ENCODE measurements around the gene SUN1. TPM values are rescaled to one million over a fixed set of nuclear protein-coding genes. Genes with fewer than 3 reads are reported as not detected.

Gene SUN1
- total RNA-seq, 1 donor = 73.4 TPM

GRCh38 chr7:894927-895450 is 62.7 kb downstream of the SUN1 start:
- no peak for DNase-seq (ENCODE audit: low read depth)
- TF ChIP-seq CTCF (IDR thresholded peaks at IDR 0.05; ENCODE audit: insufficient read depth, low read depth, low read length) = no peak
- no peak overlapping the region for H3K4me3 ChIP-seq (ENCODE audit: low read depth, low read length)

DNA sequence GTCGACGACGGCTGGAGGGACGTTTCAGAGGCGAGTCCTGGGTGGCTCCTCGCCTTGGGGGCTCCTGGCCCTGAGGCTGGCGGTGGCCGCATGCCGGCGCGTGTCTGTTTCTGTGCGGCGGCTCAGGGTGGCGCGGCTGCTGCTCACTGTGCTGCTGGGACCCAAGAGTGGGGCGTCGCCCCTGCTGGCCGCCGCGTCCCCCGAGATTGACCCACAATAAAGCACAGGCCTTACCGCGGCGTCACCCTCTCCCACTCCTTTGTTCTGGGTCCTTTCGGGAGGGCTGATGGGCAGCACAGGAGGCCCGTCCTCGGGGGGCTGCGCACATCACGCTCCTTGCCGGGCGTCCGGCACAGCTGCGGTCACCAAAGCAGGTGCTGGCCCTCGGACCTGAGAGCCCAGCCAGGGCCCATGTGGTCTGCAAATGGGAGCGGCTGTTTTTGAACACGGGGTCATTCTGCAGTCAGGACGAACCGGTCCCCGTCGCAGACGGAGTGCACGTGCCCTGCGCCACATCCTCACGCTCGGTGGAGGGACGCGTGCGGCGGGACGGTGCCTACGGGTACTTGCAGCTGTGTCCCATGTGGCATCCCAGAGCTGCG is 63.3 kb downstream of the SUN1 start:
- no peak overlapping the region for H3K4me3 ChIP-seq (ENCODE audit: low read depth, low read length)
- DNase-seq (ENCODE audit: low read depth) = no peak
- TF ChIP-seq CTCF (IDR thresholded peaks at IDR 0.05; ENCODE audit: insufficient read depth, low read depth, low read length) = no peak

DNA sequence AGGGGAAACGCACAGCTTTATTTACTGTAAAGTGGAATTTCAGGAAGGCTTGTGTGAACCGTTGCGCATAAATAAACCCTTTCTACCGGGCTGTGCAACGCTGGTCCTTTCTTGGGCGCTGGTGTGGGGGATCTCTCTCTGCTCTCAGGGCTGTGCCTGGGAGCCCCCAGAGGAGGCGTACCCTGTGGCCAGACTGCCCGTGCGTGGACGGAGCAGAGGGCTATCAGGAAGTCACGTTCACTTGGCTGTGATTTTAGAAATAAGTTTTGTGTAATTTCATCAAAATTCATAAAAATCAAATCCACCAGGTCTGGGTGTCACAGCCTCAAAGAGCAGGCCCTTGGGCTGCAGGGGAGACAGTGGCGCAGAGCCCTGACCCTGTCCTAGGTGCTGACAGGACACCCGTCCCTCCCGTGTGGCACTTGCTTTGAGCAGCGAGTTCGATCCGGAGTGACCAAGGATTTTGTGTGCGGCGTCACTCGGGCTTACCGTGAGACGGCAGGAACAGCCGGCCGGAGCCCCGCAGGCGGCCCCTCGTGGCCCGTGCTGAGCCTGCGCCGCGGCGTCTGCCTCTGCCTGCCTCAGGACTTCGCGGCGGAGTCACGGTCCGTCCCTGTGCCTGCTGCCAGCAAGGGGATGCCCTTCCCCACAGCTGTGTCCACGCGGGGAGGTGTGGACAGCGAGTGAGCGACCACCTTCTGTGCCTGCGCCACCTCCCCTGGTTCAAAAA is 64.2 kb downstream of the SUN1 start:
- no peak for DNase-seq (ENCODE audit: low read depth)
- TF ChIP-seq CTCF (IDR thresholded peaks at IDR 0.05; ENCODE audit: insufficient read depth, low read depth, low read length) = no peak
- no peak overlapping the region for H3K4me3 ChIP-seq (ENCODE audit: low read depth, low read length)

GRCh38 chr7:897086-897485 is 64.8 kb downstream of the SUN1 start:
- TF ChIP-seq CTCF (IDR thresholded peaks at IDR 0.05; ENCODE audit: insufficient read depth, low read depth, low read length) = no peak
- no peak overlapping the region for H3K4me3 ChIP-seq (ENCODE audit: low read depth, low read length)
- no peak for DNase-seq (ENCODE audit: low read depth)

- no peak for DNase-seq (ENCODE audit: low read depth)
- H3K4me3 ChIP-seq (ENCODE audit: low read depth, low read length) = no peak overlapping the region
- no peak for TF ChIP-seq CTCF (IDR thresholded peaks at IDR 0.05; ENCODE audit: insufficient read depth, low read depth, low read length)
Observed at GRCh38 chr7:897771-898376, 65.6 kb downstream of the SUN1 start.

- no peak for TF ChIP-seq CTCF (IDR thresholded peaks at IDR 0.05; ENCODE audit: insufficient read depth, low read depth, low read length)
- no peak for DNase-seq (ENCODE audit: low read depth)
Observed at GRCh38 chr7:898460-898854, 66.2 kb downstream of the SUN1 start.

More at GRCh38 chr7:898460-898854, 66.2 kb downstream of the SUN1 start:
- H3K4me3 ChIP-seq (ENCODE audit: low read depth, low read length) = no peak overlapping the region
